ENCODE measurements around the gene CD84.

GRCh38 chr1:160567858-160568682, 11.2 kb downstream of the CD84 start:
- TF ChIP-seq POLR2A (IDR thresholded peaks at IDR 0.05) (no peak), CTCF (IDR thresholded peaks at IDR 0.05) (no peak)

Data from Peyer's patch (tissue), 4 donors.